Uterus (tissue), 2 donors: ENCODE data around the gene KRT2.

Experiments
- POLR2A ChIP-seq, 2 donors: fragments of 450-650 bp; IDR thresholded peaks; one replicate each; pipeline ENCODE4 v1.6.1; 2016; ENCODE audit warnings: antibody characterized with exemption in 2 of 2, mild to moderate bottlenecking in 1 of 2, moderate library complexity in 1 of 2
- TF ChIP-seq, protein P1 (sequence below), 4 experiments: fragments of 200-600 bp in 2 of 4; fragments of 450-650 bp in 2 of 4; sonication (generic) in 2 of 4; IDR thresholded peaks; one replicate each; pipeline ENCODE4 v1.5.1; 2016 to 2019; ENCODE audit warnings: antibody characterized with exemption in 4 of 4, mild to moderate bottlenecking in 2 of 4, moderate library complexity in 1 of 4

DNA sequence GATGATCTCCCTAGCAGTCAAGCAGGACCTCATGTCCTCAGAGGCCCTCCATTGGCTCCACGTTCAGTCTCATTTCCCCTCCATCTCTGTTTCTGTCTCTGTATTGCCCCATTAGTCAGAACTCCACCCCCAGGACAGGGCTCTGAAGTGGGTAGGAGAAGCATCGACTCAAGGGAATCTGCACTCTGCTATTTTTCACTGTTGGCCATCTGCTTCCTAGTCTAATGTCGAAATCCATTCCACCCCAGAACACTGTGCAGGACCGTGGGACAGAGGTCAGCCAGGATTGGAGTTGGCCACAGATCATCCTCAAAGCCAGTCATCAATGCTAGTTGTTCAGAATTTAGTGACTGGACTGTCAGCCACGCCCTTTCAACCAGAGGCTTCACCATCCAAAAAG lies 41.2 kb upstream of the KRT2 start:
- TF ChIP-seq, protein P1, sequence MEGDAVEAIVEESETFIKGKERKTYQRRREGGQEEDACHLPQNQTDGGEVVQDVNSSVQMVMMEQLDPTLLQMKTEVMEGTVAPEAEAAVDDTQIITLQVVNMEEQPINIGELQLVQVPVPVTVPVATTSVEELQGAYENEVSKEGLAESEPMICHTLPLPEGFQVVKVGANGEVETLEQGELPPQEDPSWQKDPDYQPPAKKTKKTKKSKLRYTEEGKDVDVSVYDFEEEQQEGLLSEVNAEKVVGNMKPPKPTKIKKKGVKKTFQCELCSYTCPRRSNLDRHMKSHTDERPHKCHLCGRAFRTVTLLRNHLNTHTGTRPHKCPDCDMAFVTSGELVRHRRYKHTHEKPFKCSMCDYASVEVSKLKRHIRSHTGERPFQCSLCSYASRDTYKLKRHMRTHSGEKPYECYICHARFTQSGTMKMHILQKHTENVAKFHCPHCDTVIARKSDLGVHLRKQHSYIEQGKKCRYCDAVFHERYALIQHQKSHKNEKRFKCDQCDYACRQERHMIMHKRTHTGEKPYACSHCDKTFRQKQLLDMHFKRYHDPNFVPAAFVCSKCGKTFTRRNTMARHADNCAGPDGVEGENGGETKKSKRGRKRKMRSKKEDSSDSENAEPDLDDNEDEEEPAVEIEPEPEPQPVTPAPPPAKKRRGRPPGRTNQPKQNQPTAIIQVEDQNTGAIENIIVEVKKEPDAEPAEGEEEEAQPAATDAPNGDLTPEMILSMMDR (IDR thresholded peaks at IDR 0.05): no peak
- no peak for TF ChIP-seq POLR2A (IDR thresholded peaks at IDR 0.05)
